OCI-LY7 (cell line): ENCODE results near the gene SETD1A. TPM values are rescaled to one million over a fixed set of nuclear protein-coding genes. Genes with fewer than 3 reads are reported as not detected.

Source experiments
- BruUV-seq: library from RNA; stranded (reverse); fragments of 400-500 nt; replicated peaks from 2 replicates; lab custom pipeline; 2021; lab: Mats Ljungman, UMichigan
- CTCF ChIA-PET: fragments of 300-600 bp; sonication (Branson Sonifier 250); formaldehyde crosslinking; loops from one replicate; lab custom pipeline; 2022; ENCODE audit warnings: antibody characterized with exemption; ENCODE audit not compliant: unreplicated experiment; lab: Charles Lee
- POLR2A ChIA-PET: fragments of 300-600 bp; sonication (Branson Sonifier 250); formaldehyde crosslinking; loops from one replicate; lab custom pipeline; 2022; ENCODE audit warnings: antibody characterized with exemption; lab: Charles Lee
- DNase-seq: peaks from one replicate; pipeline ENCODE4 v3.0.0-alpha.2; 2015; ENCODE audit warnings: low spot score
- H2AFZ ChIP-seq: fragments of 200-600 bp; sonication (generic), shearing (Covaris generic); 2 replicates; pipeline ENCODE4 v1.6.1; 2014; ENCODE audit warnings: mild to moderate bottlenecking, antibody characterized with exemption, low read length, moderate library complexity
- H3K27ac ChIP-seq: fragments of 200-600 bp; sonication (generic); 2 replicates; pipeline ENCODE4 v1.5.1; 2014; ENCODE audit warnings: mixed run types, low read depth, mild to moderate bottlenecking, moderate library complexity, low read length, inconsistent platforms; ENCODE audit not compliant: poor library complexity, severe bottlenecking
- H3K36me3 ChIP-seq: fragments of 200-600 bp; sonication (generic); 2 replicates; pipeline ENCODE4 v1.6.1; 2014; ENCODE audit warnings: mild to moderate bottlenecking, antibody characterized with exemption, low read length, moderate library complexity, mixed read lengths; ENCODE audit not compliant: insufficient read depth
- H3K4me1 ChIP-seq: fragments of 200-600 bp; sonication (generic); 2 replicates; pipeline ENCODE4 v1.5.1; 2014; ENCODE audit warnings: mild to moderate bottlenecking, low read length; ENCODE audit not compliant: insufficient read depth, poor library complexity, severe bottlenecking
- H3K4me2 ChIP-seq: fragments of 200-600 bp; sonication (generic); 2 replicates; pipeline ENCODE4 v1.6.1; 2014; ENCODE audit warnings: mild to moderate bottlenecking, low read length
- H3K4me3 ChIP-seq: fragments of 200-600 bp; sonication (generic); 2 replicates; pipeline ENCODE4 v1.5.1; 2014; ENCODE audit warnings: mild to moderate bottlenecking, low read depth, low read length; ENCODE audit not compliant: poor library complexity, severe bottlenecking
- H3K79me2 ChIP-seq: fragments of 200-600 bp; sonication (generic); 2 replicates; pipeline ENCODE4 v1.6.1; 2016; ENCODE audit warnings: low read depth, mild to moderate bottlenecking, low read length, moderate library complexity, mixed read lengths; ENCODE audit not compliant: insufficient read depth
- H3K9me2 ChIP-seq: fragments of 200-600 bp; sonication (generic); 2 replicates; pipeline ENCODE4 v1.6.1; 2016; ENCODE audit warnings: mild to moderate bottlenecking, low read length, mixed read lengths; ENCODE audit not compliant: insufficient read depth
- H3K9me3 ChIP-seq: fragments of 200-600 bp; sonication (generic); 2 replicates; pipeline ENCODE4 v1.6.1; 2014; ENCODE audit warnings: mild to moderate bottlenecking, mixed run types, low read length, mixed read lengths
- H4K20me1 ChIP-seq: fragments of 200-600 bp; sonication (generic); 2 replicates; pipeline ENCODE4 v1.6.1; 2014; ENCODE audit warnings: mild to moderate bottlenecking, antibody characterized with exemption, low read length, moderate library complexity, mixed read lengths; ENCODE audit not compliant: insufficient read depth
- EZH2phosphoT487 ChIP-seq: fragments of 200-600 bp; sonication (generic); IDR thresholded peaks from 2 replicates; pipeline ENCODE4 v1.6.1; 2018; ENCODE audit warnings: low read depth, borderline replicate concordance, mild to moderate bottlenecking, mixed run types, antibody characterized with exemption, low read length, moderate library complexity, mixed read lengths
- intact Hi-C: fragments of 100-400 bp; cut with micrococcal nuclease; formaldehyde crosslinking; loops from one replicate; pipeline ENCODE4 v1.10.0; 2022; ENCODE audit not compliant: unreplicated experiment
- total RNA-seq, 2 experiments: library from RNA; depleted of rRNA in 1 of 2; stranded (reverse); fragments of >200 nt in 1 of 2; shearing (Covaris generic) in 1 of 2; gene quantifications; 2 replicates each; pipeline ENCODE4 v1.2.3, GENCODE V29; 2014 to 2022
- TF ChIP-seq, protein P1 (sequence below): fragments of 200-600 bp; sonication (generic); conservative IDR thresholded peaks from 2 replicates; pipeline ENCODE4 v1.5.1; 2014; ENCODE audit warnings: mild to moderate bottlenecking, antibody characterized with exemption, low read length, moderate library complexity, mixed read lengths

Gene SETD1A
- total RNA-seq, 2 experiments from 2014 or later: 8.6 to 36.0 TPM

- Histone ChIP-seq H4K20me1 (no peaks in the 10 kb centered on the region), H3K9me2 (no peaks in the 10 kb centered on the region), H3K79me2 (no peaks in the 10 kb centered on the region), H3K4me2 (no peak overlapping the region), H2AFZ (no peak overlapping the region), H3K36me3 (no peaks in the 10 kb centered on the region), H3K9me3 (no peaks in the 10 kb centered on the region), H3K27ac (no peak overlapping the region), H3K4me1 (no peaks in the 10 kb centered on the region), H3K4me3 (no peak overlapping the region)
- ChIA-PET CTCF (no interaction called here), POLR2A (interaction anchor here (0.7 kb wide), 1 partner anchor 65 kb away, joined by 3 read pairs; no protein-coding TSS in a partner anchor)
- no TSS peak for BruUV-seq
- no peak for TF ChIP-seq EZH2phosphoT487
- TF ChIP-seq, protein P1, sequence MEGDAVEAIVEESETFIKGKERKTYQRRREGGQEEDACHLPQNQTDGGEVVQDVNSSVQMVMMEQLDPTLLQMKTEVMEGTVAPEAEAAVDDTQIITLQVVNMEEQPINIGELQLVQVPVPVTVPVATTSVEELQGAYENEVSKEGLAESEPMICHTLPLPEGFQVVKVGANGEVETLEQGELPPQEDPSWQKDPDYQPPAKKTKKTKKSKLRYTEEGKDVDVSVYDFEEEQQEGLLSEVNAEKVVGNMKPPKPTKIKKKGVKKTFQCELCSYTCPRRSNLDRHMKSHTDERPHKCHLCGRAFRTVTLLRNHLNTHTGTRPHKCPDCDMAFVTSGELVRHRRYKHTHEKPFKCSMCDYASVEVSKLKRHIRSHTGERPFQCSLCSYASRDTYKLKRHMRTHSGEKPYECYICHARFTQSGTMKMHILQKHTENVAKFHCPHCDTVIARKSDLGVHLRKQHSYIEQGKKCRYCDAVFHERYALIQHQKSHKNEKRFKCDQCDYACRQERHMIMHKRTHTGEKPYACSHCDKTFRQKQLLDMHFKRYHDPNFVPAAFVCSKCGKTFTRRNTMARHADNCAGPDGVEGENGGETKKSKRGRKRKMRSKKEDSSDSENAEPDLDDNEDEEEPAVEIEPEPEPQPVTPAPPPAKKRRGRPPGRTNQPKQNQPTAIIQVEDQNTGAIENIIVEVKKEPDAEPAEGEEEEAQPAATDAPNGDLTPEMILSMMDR: no peak
- no peak for DNase-seq
- intact Hi-C loops: no loop called here
These were observed 47.1 kb downstream of the SETD1A start for GRCh38 chr16:31004658-31005057.

- Histone ChIP-seq H3K4me2 (no peak overlapping the region), H3K4me1 (no peaks in the 10 kb centered on the region), H2AFZ (no peak overlapping the region), H3K4me3 (no peak overlapping the region), H3K9me2 (no peaks in the 10 kb centered on the region), H3K36me3 (no peaks in the 10 kb centered on the region), H4K20me1 (no peaks in the 10 kb centered on the region), H3K27ac (no peak overlapping the region), H3K79me2 (no peaks in the 10 kb centered on the region), H3K9me3 (no peaks in the 10 kb centered on the region)
- BruUV-seq: no TSS peak
- POLR2A ChIA-PET: no interaction called here
- TF ChIP-seq, protein P1: no peak
- no peak for TF ChIP-seq EZH2phosphoT487
- no peak for DNase-seq
- intact Hi-C loops: no loop called here
- CTCF ChIA-PET: no interaction called here
These were observed 48.0 kb downstream of the SETD1A start for GRCh38 chr16:31005350-31006085.

- ChIA-PET POLR2A (no interaction called here), CTCF (no interaction called here)
- no peaks in the 10 kb centered on the region for H4K20me1 ChIP-seq
- H3K4me3 ChIP-seq: no peak overlapping the region
- no peaks in the 10 kb centered on the region for H3K9me3 ChIP-seq
- BruUV-seq: no TSS peak
- H3K9me2 ChIP-seq: no peaks in the 10 kb centered on the region
- DNase-seq: no peak
- H3K4me2 ChIP-seq: no peak overlapping the region
- intact Hi-C loops: no loop called here
- H3K36me3 ChIP-seq: no peaks in the 10 kb centered on the region
- H3K4me1 ChIP-seq: no peaks in the 10 kb centered on the region
- no peak overlapping the region for H2AFZ ChIP-seq
- H3K79me2 ChIP-seq: no peaks in the 10 kb centered on the region
- H3K27ac ChIP-seq: no peak overlapping the region
- no peak for TF ChIP-seq EZH2phosphoT487
- TF ChIP-seq, protein P1: no peak
These were observed 48.5 kb downstream of the SETD1A start for GRCh38 chr16:31006086-31006385.
